ENCODE data around the gene PCGF6. TPM values are rescaled to one million over a fixed set of nuclear protein-coding genes. Genes with fewer than 3 reads are reported as not detected.
A peak's percentile ranks its signal among the peaks of the same experiment; 100 is the strongest.

The PCGF6 gene
- total RNA-seq, 2 experiments from 2014 or later, result 13.3 to 14.5 TPM

GRCh38 chr10:103395754-103396066, 44.8 kb upstream of the PCGF6 start:
- peaks cover 57% of the 10 kb centered on the region for H3K4me1 Mint-ChIP-seq (ENCODE audit: low read depth)
- H3K4me3 Mint-ChIP-seq, result peak overlapping the region; percentile 88
- CTCF ChIA-PET, result interaction anchor here (0.9 to 1.5 kb wide), 4 partner anchors 15 to 83 kb away, joined by 3 to 4 read pairs (median 3); partner anchors contain the start of gene CALHM3
- POLR2A ChIA-PET, result interaction anchor here (0.7 to 2.2 kb wide), 14 partner anchors 12 to 192 kb away, joined by 3 to 8 read pairs (median 4); partner anchors contain the start of genes PCGF6 and TAF5
- no peak for TF ChIP-seq CTCF (IDR thresholded peaks at IDR 0.05)
- DNase-seq (no peak), ATAC-seq (no peak)
- intact Hi-C loops (cut with micrococcal nuclease), result no loop called here
- H3K27ac Mint-ChIP-seq, result peak overlapping the region; percentile 97
- H3K27me3 Mint-ChIP-seq, result no peaks in the 10 kb centered on the region
- H3K9me3 Mint-ChIP-seq, result no peaks in the 10 kb centered on the region
- peaks cover 66% of the 10 kb centered on the region for H3K36me3 Mint-ChIP-seq (ENCODE audit: low read depth)

GRCh38 chr10:103394180-103394579, 43.2 kb upstream of the PCGF6 start:
- no peak for TF ChIP-seq CTCF (IDR thresholded peaks at IDR 0.05)
- H3K4me1 Mint-ChIP-seq (ENCODE audit: low read depth), result peaks cover 49% of the 10 kb centered on the region
- DNase-seq (peak; percentile 11), ATAC-seq (no peak)
- H3K36me3 Mint-ChIP-seq (ENCODE audit: low read depth), result peaks cover 57% of the 10 kb centered on the region
- ChIA-PET CTCF (no interaction called here), POLR2A (no interaction called here)
- H3K9me3 Mint-ChIP-seq, result no peaks in the 10 kb centered on the region
- peak overlapping the region; percentile 97 for H3K27ac Mint-ChIP-seq
- intact Hi-C loops (cut with micrococcal nuclease), result no loop called here
- H3K27me3 Mint-ChIP-seq, result no peaks in the 10 kb centered on the region
- H3K4me3 Mint-ChIP-seq, result peak overlapping the region; percentile 49

- TF ChIP-seq CTCF (IDR thresholded peaks at IDR 0.05), result no peak
- peaks cover 20% of the 10 kb centered on the region for H3K36me3 Mint-ChIP-seq (ENCODE audit: low read depth)
- intact Hi-C loops (cut with micrococcal nuclease), result no loop called here
- H3K4me1 Mint-ChIP-seq (ENCODE audit: low read depth), result no peaks in the 10 kb centered on the region
- H3K27me3 Mint-ChIP-seq, result no peaks in the 10 kb centered on the region
- no peak overlapping the region for H3K4me3 Mint-ChIP-seq
- ATAC-seq (no peak), DNase-seq (no peak)
- ChIA-PET CTCF (no interaction called here), POLR2A (no interaction called here)
- no peaks in the 10 kb centered on the region for H3K9me3 Mint-ChIP-seq
- H3K27ac Mint-ChIP-seq, result no peak overlapping the region
These were observed 31.8 kb upstream of the PCGF6 start for GRCh38 chr10:103382769-103383168.

GRCh38 chr10:103374263-103374662, 23.3 kb upstream of the PCGF6 start:
- H3K4me1 Mint-ChIP-seq (ENCODE audit: low read depth), result peaks cover 17% of the 10 kb centered on the region
- ATAC-seq, result no peak
- no peak overlapping the region for H3K4me3 Mint-ChIP-seq
- ChIA-PET POLR2A (no interaction called here), CTCF (interaction anchor here (0.6 to 1.1 kb wide), 2 partner anchors 41 to 192 kb away, joined by 3 to 4 read pairs; no protein-coding TSS in a partner anchor)
- intact Hi-C loops (cut with micrococcal nuclease), result no loop called here
- no peak overlapping the region for H3K27ac Mint-ChIP-seq
- DNase-seq, result no peak
- H3K27me3 Mint-ChIP-seq, result no peaks in the 10 kb centered on the region
- TF ChIP-seq CTCF (IDR thresholded peaks at IDR 0.05), result no peak
- peaks cover 20% of the 10 kb centered on the region for H3K36me3 Mint-ChIP-seq (ENCODE audit: low read depth)
- no peaks in the 10 kb centered on the region for H3K9me3 Mint-ChIP-seq

- intact Hi-C loops (cut with micrococcal nuclease), result no loop called here
- ATAC-seq (no peak), DNase-seq (no peak)
- Mint-ChIP-seq H3K27ac (peak overlapping the region; percentile 2), H3K27me3 (no peaks in the 10 kb centered on the region), H3K9me3 (no peaks in the 10 kb centered on the region), H3K4me3 (no peak overlapping the region), H3K36me3 (ENCODE audit: low read depth) (peaks cover 20% of the 10 kb centered on the region), H3K4me1 (ENCODE audit: low read depth) (peaks cover 18% of the 10 kb centered on the region)
- no peak for TF ChIP-seq CTCF (IDR thresholded peaks at IDR 0.05)
- ChIA-PET POLR2A (no interaction called here), CTCF (interaction anchor here (0.6 kb wide), 1 partner anchor 191 kb away, joined by 3 read pairs; no protein-coding TSS in a partner anchor)
These were observed 22.6 kb upstream of the PCGF6 start for GRCh38 chr10:103373544-103373943.
